Measurements from ENCODE around the gene POLDIP3.

- TF ChIP-seq TAF1 (IDR thresholded peaks at IDR 0.05; ENCODE audit: borderline replicate concordance, insufficient read depth, low read length) (no peak), POLR2AphosphoS5 (IDR thresholded peaks at IDR 0.05; ENCODE audit: low read depth, low read length) (no peak), FOXP2 (optimal IDR thresholded peaks at IDR 0.05; ENCODE audit: borderline replicate concordance, extremely low read depth, extremely low read length, insufficient read depth) (no peak)
- TF ChIP-seq, protein P1, sequence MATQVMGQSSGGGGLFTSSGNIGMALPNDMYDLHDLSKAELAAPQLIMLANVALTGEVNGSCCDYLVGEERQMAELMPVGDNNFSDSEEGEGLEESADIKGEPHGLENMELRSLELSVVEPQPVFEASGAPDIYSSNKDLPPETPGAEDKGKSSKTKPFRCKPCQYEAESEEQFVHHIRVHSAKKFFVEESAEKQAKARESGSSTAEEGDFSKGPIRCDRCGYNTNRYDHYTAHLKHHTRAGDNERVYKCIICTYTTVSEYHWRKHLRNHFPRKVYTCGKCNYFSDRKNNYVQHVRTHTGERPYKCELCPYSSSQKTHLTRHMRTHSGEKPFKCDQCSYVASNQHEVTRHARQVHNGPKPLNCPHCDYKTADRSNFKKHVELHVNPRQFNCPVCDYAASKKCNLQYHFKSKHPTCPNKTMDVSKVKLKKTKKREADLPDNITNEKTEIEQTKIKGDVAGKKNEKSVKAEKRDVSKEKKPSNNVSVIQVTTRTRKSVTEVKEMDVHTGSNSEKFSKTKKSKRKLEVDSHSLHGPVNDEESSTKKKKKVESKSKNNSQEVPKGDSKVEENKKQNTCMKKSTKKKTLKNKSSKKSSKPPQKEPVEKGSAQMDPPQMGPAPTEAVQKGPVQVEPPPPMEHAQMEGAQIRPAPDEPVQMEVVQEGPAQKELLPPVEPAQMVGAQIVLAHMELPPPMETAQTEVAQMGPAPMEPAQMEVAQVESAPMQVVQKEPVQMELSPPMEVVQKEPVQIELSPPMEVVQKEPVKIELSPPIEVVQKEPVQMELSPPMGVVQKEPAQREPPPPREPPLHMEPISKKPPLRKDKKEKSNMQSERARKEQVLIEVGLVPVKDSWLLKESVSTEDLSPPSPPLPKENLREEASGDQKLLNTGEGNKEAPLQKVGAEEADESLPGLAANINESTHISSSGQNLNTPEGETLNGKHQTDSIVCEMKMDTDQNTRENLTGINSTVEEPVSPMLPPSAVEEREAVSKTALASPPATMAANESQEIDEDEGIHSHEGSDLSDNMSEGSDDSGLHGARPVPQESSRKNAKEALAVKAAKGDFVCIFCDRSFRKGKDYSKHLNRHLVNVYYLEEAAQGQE (IDR thresholded peaks at IDR 0.05; ENCODE audit: insufficient read depth in 1 of 2, low read depth in 2 of 2, low read length in 2 of 2): no peak
Observed at GRCh38 chr22:42645938-42646568, 31.4 kb upstream of the POLDIP3 start.

All from PFSK-1 (cell line).